Mesenchymal stem cell (in vitro differentiated cells and primary cell): ENCODE results near the gene NAV2.

Source experiments
- DNase-seq: peaks from one replicate; pipeline ENCODE4 v3.0.0-alpha.2; 2013
- H2AFZ ChIP-seq: one replicate; pipeline ENCODE4 v1.6.1; 2013; ENCODE audit warnings: low read depth, mild to moderate bottlenecking, control low read depth, inconsistent platforms, low read length, moderate library complexity
- H2AK5ac ChIP-seq: 2 replicates; pipeline ENCODE4 v1.6.1; 2013; ENCODE audit warnings: low read length, moderate library complexity, mild to moderate bottlenecking, inconsistent platforms; ENCODE audit not compliant: severe bottlenecking
- H2BK120ac ChIP-seq: one replicate; pipeline ENCODE4 v1.6.1; 2013; ENCODE audit warnings: low read depth, mild to moderate bottlenecking, inconsistent platforms, low read length, moderate library complexity
- H2BK12ac ChIP-seq, 2 experiments: one replicate each; pipeline ENCODE4 v1.6.1; 2013; ENCODE audit warnings: inconsistent platforms in 2 of 2, low read length in 2 of 2, mild to moderate bottlenecking in 2 of 2, moderate library complexity in 2 of 2, control low read depth in 1 of 2
- H2BK15ac ChIP-seq: one replicate; pipeline ENCODE4 v1.6.1; 2013; ENCODE audit warnings: mild to moderate bottlenecking, low read depth, inconsistent platforms; ENCODE audit not compliant: poor library complexity, severe bottlenecking
- H2BK5ac ChIP-seq: 2 replicates; pipeline ENCODE4 v1.6.1; 2013; ENCODE audit warnings: low read depth, mild to moderate bottlenecking, low read length, control low read depth, inconsistent platforms; ENCODE audit not compliant: poor library complexity, severe bottlenecking
- H3K14ac ChIP-seq, 2 experiments: one replicate each; pipeline ENCODE4 v1.6.1; 2013; ENCODE audit warnings: inconsistent platforms in 2 of 2, low read length in 2 of 2, control low read depth in 1 of 2, mild to moderate bottlenecking in 1 of 2, moderate library complexity in 1 of 2
- H3K18ac ChIP-seq, 2 experiments: one replicate each; pipeline ENCODE4 v1.6.1; 2013; ENCODE audit warnings: inconsistent platforms in 2 of 2, low read length in 2 of 2, control low read depth in 1 of 2, low read depth in 1 of 2, mild to moderate bottlenecking in 1 of 2
- H3K23ac ChIP-seq, 2 experiments: one replicate each; pipeline ENCODE4 v1.6.1; 2013; ENCODE audit warnings: inconsistent platforms in 2 of 2, low read length in 2 of 2, mild to moderate bottlenecking in 2 of 2, moderate library complexity in 2 of 2, control low read depth in 1 of 2
- H3K27ac ChIP-seq: 2 replicates; pipeline ENCODE4 v1.5.1; 2013; ENCODE audit warnings: mild to moderate bottlenecking, moderate library complexity, low read length, control low read depth, inconsistent platforms; ENCODE audit not compliant: poor library complexity, severe bottlenecking
- H3K27me3 ChIP-seq, 2 experiments: 2 replicates each; pipeline versions ENCODE4 v1.6.1 to v1.7.0; 2013; ENCODE audit warnings: low read length in 2 of 2, mild to moderate bottlenecking in 2 of 2, moderate library complexity in 2 of 2, control low read depth in 1 of 2, inconsistent platforms in 1 of 2; ENCODE audit not compliant: control insufficient read depth in 1 of 2, insufficient read depth in 1 of 2
- H3K36me3 ChIP-seq, 2 experiments: 2 replicates each; pipeline versions ENCODE4 v1.6.1 to v1.7.0; 2013; ENCODE audit warnings: low read length in 2 of 2, control low read depth in 1 of 2, inconsistent platforms in 1 of 2, low read depth in 1 of 2, mild to moderate bottlenecking in 1 of 2; ENCODE audit not compliant: insufficient read depth in 2 of 2, control insufficient read depth in 1 of 2
- H3K4ac ChIP-seq, 2 experiments: one replicate each; pipeline ENCODE4 v1.6.1; 2013; ENCODE audit warnings: inconsistent platforms in 2 of 2, low read length in 2 of 2, mild to moderate bottlenecking in 2 of 2, moderate library complexity in 2 of 2, control low read depth in 1 of 2, low read depth in 1 of 2
- H3K4me1 ChIP-seq: 2 replicates; pipeline ENCODE4 v1.6.1; 2013; ENCODE audit warnings: low read depth, low read length, control low read depth; ENCODE audit not compliant: control insufficient read depth, insufficient read depth
- H3K4me2 ChIP-seq: 2 replicates; pipeline ENCODE4 v1.6.1; 2013; ENCODE audit warnings: low read length, mild to moderate bottlenecking, inconsistent platforms; ENCODE audit not compliant: poor library complexity, severe bottlenecking
- H3K4me3 ChIP-seq, 2 experiments: 2 replicates each; pipeline versions ENCODE4 v1.5.1 to v1.7.0; 2013; ENCODE audit warnings: low read length in 2 of 2, mild to moderate bottlenecking in 2 of 2, control low read depth in 1 of 2, low read depth in 1 of 2; ENCODE audit not compliant: insufficient read depth in 1 of 2
- H3K79me1 ChIP-seq: replicated peaks from 2 replicates; pipeline ENCODE4 v1.6.1; 2013; ENCODE audit warnings: mild to moderate bottlenecking, control low read depth, low read length, inconsistent platforms; ENCODE audit not compliant: poor library complexity, severe bottlenecking
- H3K9ac ChIP-seq: 2 replicates; pipeline ENCODE4 v1.7.0; 2013; ENCODE audit warnings: mild to moderate bottlenecking, low read length, moderate library complexity
- H3K9me3 ChIP-seq: 2 replicates; pipeline ENCODE4 v1.7.0; 2013; ENCODE audit warnings: mild to moderate bottlenecking, low read length; ENCODE audit not compliant: control insufficient read depth
- H4K8ac ChIP-seq: one replicate; pipeline ENCODE4 v1.6.1; 2013; ENCODE audit warnings: inconsistent platforms, mild to moderate bottlenecking, low read length, moderate library complexity
- H4K91ac ChIP-seq: one replicate; pipeline ENCODE4 v1.6.1; 2013; ENCODE audit warnings: mild to moderate bottlenecking, low read length, inconsistent platforms
- WGBS: methylation state at CpG from one replicate; pipeline ENCODE4 v1.1.7; 2013; ENCODE audit warnings: mixed read lengths; 5-methylcytosine and 5-hydroxymethylcytosine counted together

Gene NAV2

GRCh38 chr11:19793326-19793725 lies 80.7 kb downstream of the NAV2 start:
- H2AK5ac ChIP-seq = no peak overlapping the region
- H3K23ac ChIP-seq = no peak overlapping the region
- peaks cover 3% of the 10 kb centered on the region for H3K4me1 ChIP-seq
- no peak overlapping the region for H3K4ac ChIP-seq
- H3K9ac ChIP-seq = no peak overlapping the region
- no peak overlapping the region for H2BK120ac ChIP-seq
- no peak overlapping the region for H4K91ac ChIP-seq
- no peak overlapping the region for H3K27ac ChIP-seq
- no peaks in the 10 kb centered on the region for H3K27me3 ChIP-seq
- no peak overlapping the region for H2BK5ac ChIP-seq
- H2BK15ac ChIP-seq = no peak overlapping the region
- no peak for DNase-seq
- no peak overlapping the region for H4K8ac ChIP-seq
- peak overlapping the region in 1 of 2 experiments; percentile 79 for H2BK12ac ChIP-seq
- H3K36me3 ChIP-seq = peaks cover 0 to 39% of the 10 kb centered on the region in 2 experiments
- H3K79me1 ChIP-seq = peaks cover 32% of the 10 kb centered on the region
- WGBS = 59% methylated on average over 3 of the region's 3 CpGs
- H2AFZ ChIP-seq = no peak overlapping the region
- no peak overlapping the region for H3K4me3 ChIP-seq
- no peaks in the 10 kb centered on the region for H3K9me3 ChIP-seq
- H3K14ac ChIP-seq = no peak overlapping the region
- H3K18ac ChIP-seq = no peak overlapping the region
- H3K4me2 ChIP-seq = no peak overlapping the region

GRCh38 chr11:19794161-19794560 lies 81.5 kb downstream of the NAV2 start:
- Histone ChIP-seq H3K27me3 (no peaks in the 10 kb centered on the region), H4K8ac (no peak overlapping the region), H3K4ac (no peak overlapping the region), H2BK15ac (no peak overlapping the region), H2BK12ac (no peak overlapping the region), H3K4me2 (no peak overlapping the region), H3K9me3 (no peaks in the 10 kb centered on the region), H3K4me3 (no peak overlapping the region), H3K18ac (no peak overlapping the region), H3K14ac (no peak overlapping the region), H3K27ac (no peak overlapping the region), H3K36me3 (peaks cover 0 to 48% of the 10 kb centered on the region in 2 experiments), H2AFZ (no peak overlapping the region), H3K23ac (no peak overlapping the region), H4K91ac (no peak overlapping the region), H3K79me1 (peaks cover 34% of the 10 kb centered on the region), H2BK120ac (no peak overlapping the region), H2AK5ac (no peak overlapping the region), H2BK5ac (no peak overlapping the region), H3K4me1 (peaks cover 3% of the 10 kb centered on the region), H3K9ac (no peak overlapping the region)
- no peak for DNase-seq
- 98% methylated on average over 6 of the region's 6 CpGs for WGBS

- Histone ChIP-seq H3K79me1 (peaks cover 38% of the 10 kb centered on the region), H3K9ac (no peak overlapping the region), H2AFZ (no peak overlapping the region), H2BK5ac (no peak overlapping the region), H2BK15ac (no peak overlapping the region), H3K27ac (no peak overlapping the region), H2AK5ac (no peak overlapping the region), H3K4me3 (no peak overlapping the region), H3K18ac (no peak overlapping the region), H3K36me3 (peaks cover 0 to 48% of the 10 kb centered on the region in 2 experiments), H4K8ac (no peak overlapping the region), H3K4me2 (no peak overlapping the region), H3K9me3 (no peaks in the 10 kb centered on the region), H2BK12ac (no peak overlapping the region), H3K23ac (no peak overlapping the region), H3K14ac (no peak overlapping the region), H3K4me1 (peaks cover 3% of the 10 kb centered on the region), H4K91ac (no peak overlapping the region), H3K27me3 (no peaks in the 10 kb centered on the region), H3K4ac (no peak overlapping the region), H2BK120ac (no peak overlapping the region)
- WGBS = no CpG with 5 or more reads among the region's 1 CpG
- no peak for DNase-seq
Observed at GRCh38 chr11:19795082-19795481, 82.4 kb downstream of the NAV2 start.

GRCh38 chr11:19800162-19800561 lies 87.5 kb downstream of the NAV2 start:
- H4K91ac ChIP-seq = no peak overlapping the region
- H3K23ac ChIP-seq = no peak overlapping the region
- H3K27ac ChIP-seq = no peak overlapping the region

More at GRCh38 chr11:19800162-19800561, 87.5 kb downstream of the NAV2 start:
- H4K8ac ChIP-seq = no peak overlapping the region
- H3K4me3 ChIP-seq = no peak overlapping the region
- H3K4me2 ChIP-seq = no peak overlapping the region
- no peak overlapping the region for H2AK5ac ChIP-seq
- H2BK5ac ChIP-seq = no peak overlapping the region
- H3K9ac ChIP-seq = no peak overlapping the region
- H3K79me1 ChIP-seq = peaks cover 43% of the 10 kb centered on the region
- 89% methylated on average over 1 of the region's 2 CpGs for WGBS
- no peak overlapping the region for H2BK12ac ChIP-seq
- peaks cover 5% of the 10 kb centered on the region for H3K4me1 ChIP-seq
- no peaks in the 10 kb centered on the region for H3K27me3 ChIP-seq
- H3K9me3 ChIP-seq = no peaks in the 10 kb centered on the region
- no peak overlapping the region for H3K14ac ChIP-seq
- H3K4ac ChIP-seq = no peak overlapping the region
- no peak for DNase-seq
- H2BK120ac ChIP-seq = no peak overlapping the region
- no peak overlapping the region for H3K18ac ChIP-seq
- no peak overlapping the region for H2AFZ ChIP-seq
- peaks cover 0 to 21% of the 10 kb centered on the region in 2 experiments for H3K36me3 ChIP-seq
- no peak overlapping the region for H2BK15ac ChIP-seq
